GM21367 (cell line): Measurements from ENCODE around the gene ZNF213.

Source experiments
- ATAC-seq: cut with Tn5 transposase; IDR thresholded peaks from one replicate; pipeline ENCODE4 v1.9.1; 2021; ENCODE audit not compliant: unreplicated experiment

Gene ZNF213

GRCh38 chr16:3190949-3191353 lies 56.1 kb downstream of the ZNF213 start:
- no peak for ATAC-seq
